ENCODE measurements around the gene SPTAN1. TPM values are rescaled to one million over a fixed set of nuclear protein-coding genes. Genes with fewer than 3 reads are reported as not detected.

Gene SPTAN1
- total RNA-seq, 2 experiments from 2014 or later = 386 to 392 TPM

GRCh38 chr9:128568470-128569078 is 16.2 kb downstream of the SPTAN1 start:
- no peak overlapping the region for H3K27ac Mint-ChIP-seq
- TF ChIP-seq CTCF (IDR thresholded peaks at IDR 0.05) = no peak
- ATAC-seq (ENCODE audit: poor library complexity) (no peak), DNase-seq (no peak)
- Histone ChIP-seq H3K4me3 (ENCODE audit: low read length) (no peak overlapping the region), H3K27ac (ENCODE audit: low read depth in 1 of 2, low read length in 2 of 2) (no peak overlapping the region), H3K36me3 (ENCODE audit: insufficient read depth, low read length) (peaks cover 71% of the 10 kb centered on the region), H3K4me1 (ENCODE audit: insufficient read depth, low read length) (peaks cover 4% of the 10 kb centered on the region), H3K9me3 (ENCODE audit: control insufficient read depth in 1 of 2, insufficient read depth in 1 of 2, low read length in 2 of 2) (no peaks in the 10 kb centered on the region), H3K27me3 (ENCODE audit: control insufficient read depth in 1 of 2, insufficient read depth in 2 of 2, low read length in 2 of 2) (no peaks in the 10 kb centered on the region)
- H3K4me3 Mint-ChIP-seq = no peak overlapping the region
- intact Hi-C loops (cut with DNase I, micrococcal nuclease) = no loop called here
- H3K36me3 Mint-ChIP-seq (ENCODE audit: low read depth) = peaks cover 73% of the 10 kb centered on the region
- H3K27me3 Mint-ChIP-seq = no peaks in the 10 kb centered on the region
- CTCF ChIA-PET = no interaction called here
- POLR2A ChIA-PET = interaction anchor here (1.4 to 1.7 kb wide), 2 partner anchors 15 to 16 kb away, joined by 4 to 5 read pairs; partner anchors contain the start of gene SPTAN1
- no peaks in the 10 kb centered on the region for H3K9me3 Mint-ChIP-seq
- peaks cover 39% of the 10 kb centered on the region for H3K4me1 Mint-ChIP-seq (ENCODE audit: low read depth)

- ATAC-seq (ENCODE audit: poor library complexity) = no peak
- Histone ChIP-seq H3K4me3 (ENCODE audit: low read length) (no peak overlapping the region), H3K9me3 (ENCODE audit: control insufficient read depth in 1 of 2, insufficient read depth in 1 of 2, low read length in 2 of 2) (no peaks in the 10 kb centered on the region), H3K27me3 (ENCODE audit: control insufficient read depth in 1 of 2, insufficient read depth in 2 of 2, low read length in 2 of 2) (no peaks in the 10 kb centered on the region), H3K36me3 (ENCODE audit: insufficient read depth, low read length) (peaks cover 91% of the 10 kb centered on the region), H3K27ac (ENCODE audit: low read depth in 1 of 2, low read length in 2 of 2) (no peak overlapping the region), H3K4me1 (ENCODE audit: insufficient read depth, low read length) (peaks cover 3% of the 10 kb centered on the region)
- Mint-ChIP-seq H3K36me3 (ENCODE audit: low read depth) (peaks cover 88% of the 10 kb centered on the region), H3K4me3 (no peak overlapping the region), H3K9me3 (no peaks in the 10 kb centered on the region), H3K27ac (no peak overlapping the region), H3K27me3 (no peaks in the 10 kb centered on the region), H3K4me1 (ENCODE audit: low read depth) (peaks cover 16% of the 10 kb centered on the region)
- intact Hi-C loops (cut with DNase I, micrococcal nuclease) = no loop called here
- POLR2A ChIA-PET = interaction anchor here (1.5 kb wide), 1 partner anchor 20 kb away, joined by 4 read pairs; no protein-coding TSS in a partner anchor
- CTCF ChIA-PET = no interaction called here
- DNase-seq = no peak
- no peak for TF ChIP-seq CTCF (IDR thresholded peaks at IDR 0.05)
These were observed 23.1 kb downstream of the SPTAN1 start for GRCh38 chr9:128575469-128575868.

GRCh38 chr9:128575916-128576315 is 23.5 kb downstream of the SPTAN1 start:
- Histone ChIP-seq H3K9me3 (ENCODE audit: control insufficient read depth in 1 of 2, insufficient read depth in 1 of 2, low read length in 2 of 2) (no peaks in the 10 kb centered on the region), H3K36me3 (ENCODE audit: insufficient read depth, low read length) (peaks cover 93% of the 10 kb centered on the region), H3K27ac (ENCODE audit: low read depth in 1 of 2, low read length in 2 of 2) (no peak overlapping the region), H3K4me3 (ENCODE audit: low read length) (no peak overlapping the region), H3K4me1 (ENCODE audit: insufficient read depth, low read length) (peaks cover 3% of the 10 kb centered on the region), H3K27me3 (ENCODE audit: control insufficient read depth in 1 of 2, insufficient read depth in 2 of 2, low read length in 2 of 2) (no peaks in the 10 kb centered on the region)
- no peaks in the 10 kb centered on the region for H3K27me3 Mint-ChIP-seq
- no peak overlapping the region for H3K27ac Mint-ChIP-seq
- H3K4me3 Mint-ChIP-seq = no peak overlapping the region
- DNase-seq (no peak), ATAC-seq (ENCODE audit: poor library complexity) (no peak)
- intact Hi-C loops (cut with DNase I, micrococcal nuclease) = no loop called here
- CTCF ChIA-PET = no interaction called here
- no peaks in the 10 kb centered on the region for H3K9me3 Mint-ChIP-seq
- POLR2A ChIA-PET = interaction anchor here (1.5 kb wide), 1 partner anchor 20 kb away, joined by 4 read pairs; no protein-coding TSS in a partner anchor
- H3K4me1 Mint-ChIP-seq (ENCODE audit: low read depth) = peaks cover 16% of the 10 kb centered on the region
- H3K36me3 Mint-ChIP-seq (ENCODE audit: low read depth) = peaks cover 88% of the 10 kb centered on the region
- no peak for TF ChIP-seq CTCF (IDR thresholded peaks at IDR 0.05)

Measured in CD4-positive, alpha-beta T cell (primary cell).